K562 (cell line): ENCODE results near the gene MAP3K20. TPM values are rescaled to one million over a fixed set of nuclear protein-coding genes. Genes with fewer than 3 reads are reported as not detected.

ENCODE experiments used
- ATAC-seq: fragments of 200-7000 bp; cut with Tn5 transposase; 3 replicates; pipeline ENCODE4 v1.9.1; 2020; ENCODE audit warnings: moderate library complexity
- BruUV-seq: library from RNA; stranded (reverse); fragments of 400-500 nt; replicated peaks from 2 replicates; lab custom pipeline; 2021; lab: Mats Ljungman, UMichigan
- CTCF ChIA-PET: fragments of 300-600 bp; formaldehyde crosslinking; extraction: SDS; loops from one replicate; lab custom pipeline; 2021; ENCODE audit warnings: low intra/inter-chr PET ratio; lab: Yijun Ruan, JAX
- POLR2A ChIA-PET: fragments of 300-600, 350-650 bp; sonication (Branson Sonifier 250); formaldehyde crosslinking; extraction: SDS; loops from one replicate; lab custom pipeline; 2021; ENCODE audit warnings: antibody characterized with exemption, inconsistent platforms; lab: Yijun Ruan, JAX
- DNase-seq, 4 experiments: peaks; one replicate each; pipeline versions ENCODE4 v3.0.0 to v3.0.0-alpha.2; 2011 to 2018; ENCODE audit warnings: low spot score in 3 of 4, mixed read lengths in 3 of 4; ENCODE audit errors: extremely low read depth in 1 of 4
- FAIRE-seq: peaks from 2 replicates; lab custom pipeline; 2011; peaks lifted over from hg19 to GRCh38; lab: Jason Lieb, UNC
- H2AFZ ChIP-seq: 2 replicates; pipeline ENCODE4 v1.6.0; 2011; ENCODE audit warnings: low read depth, low read length, control low read depth, inconsistent platforms
- H3K27ac ChIP-seq: fragments of 200-600 bp; 3 replicates; pipeline ENCODE4 v1.8.0; 2011; ENCODE audit warnings: low read depth, mild to moderate bottlenecking, control low read depth, inconsistent platforms, low read length, moderate library complexity, mixed read lengths; ENCODE audit errors: extremely low read depth
- H3K27me3 ChIP-seq, 2 experiments: fragments of 300-600 bp in 1 of 2; 2 replicates in 1 of 2; 3 replicates in 1 of 2; pipeline versions ENCODE4 v1.6.0 to v1.8.0; 2011; ENCODE audit warnings: inconsistent platforms in 2 of 2, low read length in 2 of 2, mild to moderate bottlenecking in 1 of 2, mixed read lengths in 1 of 2, moderate library complexity in 1 of 2; ENCODE audit not compliant: control insufficient read depth in 2 of 2, insufficient read depth in 2 of 2
- H3K36me3 ChIP-seq: fragments of 300-600 bp; 3 replicates; pipeline ENCODE4 v1.8.0; 2011; ENCODE audit warnings: mild to moderate bottlenecking, low read length, inconsistent platforms; ENCODE audit not compliant: control insufficient read depth, insufficient read depth
- H3K4me1 ChIP-seq, 2 experiments: fragments of 200-600 bp in 1 of 2; replicated peaks in 1 of 2; 2 replicates in 1 of 2; 3 replicates in 1 of 2; pipeline versions ENCODE4 v1.5.1 to v1.8.0; 2011; ENCODE audit warnings: inconsistent platforms in 2 of 2, low read length in 2 of 2, mild to moderate bottlenecking in 1 of 2, mixed read lengths in 1 of 2, moderate library complexity in 1 of 2; ENCODE audit not compliant: control insufficient read depth in 2 of 2, insufficient read depth in 2 of 2
- H3K4me2 ChIP-seq: 2 replicates; pipeline ENCODE4 v1.6.1; 2011; ENCODE audit warnings: low read length, control low read depth, inconsistent platforms, mixed read lengths; ENCODE audit not compliant: insufficient read depth
- H3K4me3 ChIP-seq: fragments of 200-600 bp; sonication (generic), shearing (Covaris generic); 2 replicates; pipeline ENCODE4 v1.5.1; 2016; ENCODE audit warnings: control low read depth, inconsistent platforms
- H3K79me2 ChIP-seq: fragments of 200-600 bp; 3 replicates; pipeline ENCODE4 v1.8.0; 2011; ENCODE audit warnings: low read length, inconsistent platforms; ENCODE audit not compliant: control insufficient read depth, insufficient read depth
- H3K9ac ChIP-seq, 2 experiments: 2 replicates each; pipeline versions ENCODE4 v1.6.0 to v1.6.1; 2011; ENCODE audit warnings: low read depth in 2 of 2, low read length in 2 of 2, control low read depth in 1 of 2, inconsistent platforms in 1 of 2, mild to moderate bottlenecking in 1 of 2, mixed read lengths in 1 of 2; ENCODE audit not compliant: insufficient read depth in 1 of 2
- H3K9me1 ChIP-seq: one replicate; pipeline ENCODE4 v1.6.0; 2011; ENCODE audit warnings: inconsistent platforms, mild to moderate bottlenecking, low read length, moderate library complexity; ENCODE audit not compliant: control insufficient read depth, insufficient read depth
- H3K9me3 ChIP-seq: replicated peaks from 2 replicates; pipeline ENCODE4 v1.5.1; 2011; ENCODE audit warnings: low read depth, low read length, inconsistent platforms; ENCODE audit not compliant: control insufficient read depth, insufficient read depth
- H4K20me1 ChIP-seq: replicated peaks from 2 replicates; pipeline ENCODE4 v1.6.1; 2011; ENCODE audit warnings: low read length, inconsistent platforms, mixed read lengths; ENCODE audit not compliant: control insufficient read depth, insufficient read depth
- C11orf30 ChIP-seq: fragments of 450-650 bp; IDR thresholded peaks from 2 replicates; pipeline ENCODE4 v1.6.1; 2016; ENCODE audit warnings: low read depth, mild to moderate bottlenecking
- KDM1A ChIP-seq, 2 experiments: fragments of 450-650 bp; IDR thresholded peaks; 2 replicates each; pipeline ENCODE4 v1.6.1; 2016; ENCODE audit warnings: mild to moderate bottlenecking in 2 of 2
- MTA3 ChIP-seq: fragments of 450-650 bp; formaldehyde crosslinking; IDR thresholded peaks from 2 replicates; pipeline ENCODE4 v1.6.1; 2017; ENCODE audit warnings: mild to moderate bottlenecking, borderline replicate concordance
- SMAD1 ChIP-seq: fragments of 150-350 bp; IDR thresholded peaks from 2 replicates; pipeline ENCODE4 v1.6.1; 2014; ENCODE audit warnings: low read length, low read depth; ENCODE audit not compliant: partially characterized antibody
- ZNF232 ChIP-seq: sonication (generic); formaldehyde crosslinking; IDR thresholded peaks from 2 replicates; pipeline ENCODE4 v1.8.0; 2022; ENCODE audit warnings: mild to moderate bottlenecking, missing genetic modification reagents
- ZNF445 ChIP-seq: fragments of 250-450 bp; sonication (Bioruptor Pico); IDR thresholded peaks from 2 replicates; pipeline ENCODE4 v1.4.0; 2020; ENCODE audit warnings: low read depth, mild to moderate bottlenecking, moderate library complexity
- ZNF785 ChIP-seq: fragments of 250-450 bp; sonication (Bioruptor Pico); IDR thresholded peaks from 2 replicates; pipeline ENCODE4 v1.4.0; 2020; ENCODE audit warnings: mild to moderate bottlenecking
- whole genome bisulfite sequencing: fragments of 100-300 bp; shearing (Covaris generic); methylation state at CpG from one replicate; pipeline ENCODE4 v1.1.6; 2016; ENCODE audit warnings: low coverage, mixed read lengths; ENCODE audit not compliant: insufficient coverage; ENCODE audit errors: missing lambda C conversion rate; 5-methylcytosine and 5-hydroxymethylcytosine counted together
- in situ Hi-C: fragments of 300-500 bp; cut with MboI; formaldehyde crosslinking; loops from 4 replicates; pipeline ENCODE4 v1.15.0; 2018; ENCODE audit warnings: inconsistent platforms, mixed read lengths
- intact Hi-C: fragments of 100-400 bp; cut with micrococcal nuclease; formaldehyde crosslinking; loops from 2 replicates; pipeline ENCODE4 v1.14.2; 2022
- polyA plus RNA-seq, 8 experiments: library from polyadenylated mRNA; depleted of rRNA in 4 of 8; stranded (reverse) in 5 of 8; unstranded in 3 of 8; fragments of >200 nt; fragmentation: Nextera tagmentation in 2 of 8; fragmentation: Illumina TruSeq in 1 of 8; extraction: Ambion mirVana in 2 of 8; extraction: Trizol in 1 of 8; gene quantifications; 2 replicates each; pipeline versions ENCODE4 v1.2.1 to v1.2.3, GENCODE V29; 2011 to 2014; ENCODE audit warnings: inconsistent platforms in 1 of 8, missing spikeins in 1 of 8
- total RNA-seq, 7 experiments: library from RNA; depleted of rRNA in 6 of 7; stranded (reverse); fragments of >200 nt in 6 of 7; fragmentation: Illumina TruSeq in 2 of 7; extraction: Trizol in 2 of 7; gene quantifications; 2 replicates each; pipeline versions ENCODE4 v1.2.1 to v1.2.3, GENCODE V29; 2011 to 2021; ENCODE audit warnings: low replicate concordance in 1 of 7
- TF ChIP-seq, protein P1 (sequence below), 2 experiments: fragments of 150-350 bp in 1 of 2; IDR thresholded peaks; 2 replicates each; pipeline ENCODE4 v1.6.1; 2012 to 2016; ENCODE audit warnings: low read depth in 2 of 2, low read length in 2 of 2, mild to moderate bottlenecking in 1 of 2, moderate library complexity in 1 of 2
- TF ChIP-seq, protein P2 (sequence below): fragments of 450-650 bp; formaldehyde crosslinking; IDR thresholded peaks from 2 replicates; pipeline ENCODE4 v1.4.0; 2022; ENCODE audit warnings: mild to moderate bottlenecking, moderate library complexity

Gene MAP3K20
- total and polyA plus RNA-seq, 9 of the 15 experiments (the other 6 are each of a cell fraction or from before 2014, with no cell fraction given): 9.8 to 34.2 (median 27.3) TPM

GRCh38 chr2:173235947-173236803 lies 160.5 kb downstream of the MAP3K20 start:
- Histone ChIP-seq H3K4me1 (no peaks in the 10 kb centered on the region), H3K9me3 (no peaks in the 10 kb centered on the region), H3K27ac (no peak overlapping the region), H3K36me3 (peaks cover 42% of the 10 kb centered on the region), H3K9ac (no peak overlapping the region), H3K27me3 (no peaks in the 10 kb centered on the region), H3K4me3 (no peak overlapping the region), H2AFZ (no peak overlapping the region), H3K9me1 (no peaks in the 10 kb centered on the region), H4K20me1 (0 out of 2 replicates have a peak, but pooled peaks cover 2% of the 10 kb centered on the region), H3K4me2 (no peak overlapping the region), H3K79me2 (no peaks in the 10 kb centered on the region)
- FAIRE-seq: no peak
- DNase-seq: no peak
- in situ Hi-C loops (no loop called here), intact Hi-C loops (no loop called here)
- no peak; the same call in none of the 3 replicates for ATAC-seq
- CTCF ChIA-PET: no interaction called here
- 95% methylated on average over 5 of the region's 5 CpGs for WGBS
- no TSS peak for BruUV-seq
- POLR2A ChIA-PET: interaction anchor here (0.5 to 1.0 kb wide), 3 partner anchors 30 to 532 kb away, joined by 3 to 5 read pairs (median 3); no protein-coding TSS in a partner anchor
- TF ChIP-seq, protein P1, sequence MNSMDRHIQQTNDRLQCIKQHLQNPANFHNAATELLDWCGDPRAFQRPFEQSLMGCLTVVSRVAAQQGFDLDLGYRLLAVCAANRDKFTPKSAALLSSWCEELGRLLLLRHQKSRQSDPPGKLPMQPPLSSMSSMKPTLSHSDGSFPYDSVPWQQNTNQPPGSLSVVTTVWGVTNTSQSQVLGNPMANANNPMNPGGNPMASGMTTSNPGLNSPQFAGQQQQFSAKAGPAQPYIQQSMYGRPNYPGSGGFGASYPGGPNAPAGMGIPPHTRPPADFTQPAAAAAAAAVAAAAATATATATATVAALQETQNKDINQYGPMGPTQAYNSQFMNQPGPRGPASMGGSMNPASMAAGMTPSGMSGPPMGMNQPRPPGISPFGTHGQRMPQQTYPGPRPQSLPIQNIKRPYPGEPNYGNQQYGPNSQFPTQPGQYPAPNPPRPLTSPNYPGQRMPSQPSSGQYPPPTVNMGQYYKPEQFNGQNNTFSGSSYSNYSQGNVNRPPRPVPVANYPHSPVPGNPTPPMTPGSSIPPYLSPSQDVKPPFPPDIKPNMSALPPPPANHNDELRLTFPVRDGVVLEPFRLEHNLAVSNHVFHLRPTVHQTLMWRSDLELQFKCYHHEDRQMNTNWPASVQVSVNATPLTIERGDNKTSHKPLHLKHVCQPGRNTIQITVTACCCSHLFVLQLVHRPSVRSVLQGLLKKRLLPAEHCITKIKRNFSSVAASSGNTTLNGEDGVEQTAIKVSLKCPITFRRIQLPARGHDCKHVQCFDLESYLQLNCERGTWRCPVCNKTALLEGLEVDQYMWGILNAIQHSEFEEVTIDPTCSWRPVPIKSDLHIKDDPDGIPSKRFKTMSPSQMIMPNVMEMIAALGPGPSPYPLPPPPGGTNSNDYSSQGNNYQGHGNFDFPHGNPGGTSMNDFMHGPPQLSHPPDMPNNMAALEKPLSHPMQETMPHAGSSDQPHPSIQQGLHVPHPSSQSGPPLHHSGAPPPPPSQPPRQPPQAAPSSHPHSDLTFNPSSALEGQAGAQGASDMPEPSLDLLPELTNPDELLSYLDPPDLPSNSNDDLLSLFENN (IDR thresholded peaks at IDR 0.05; ENCODE audit: low read depth in 2 of 2, low read length in 2 of 2): no peak
- TF ChIP-seq KDM1A (IDR thresholded peaks at IDR 0.05) (no peak), ZNF232 (no peak), MTA3 (no peak), C11orf30 (no peak), SMAD1 (no peak), ZNF785 (CRISPR knock-in tag) (no peak), ZNF445 (no peak)
- TF ChIP-seq, protein P2, sequence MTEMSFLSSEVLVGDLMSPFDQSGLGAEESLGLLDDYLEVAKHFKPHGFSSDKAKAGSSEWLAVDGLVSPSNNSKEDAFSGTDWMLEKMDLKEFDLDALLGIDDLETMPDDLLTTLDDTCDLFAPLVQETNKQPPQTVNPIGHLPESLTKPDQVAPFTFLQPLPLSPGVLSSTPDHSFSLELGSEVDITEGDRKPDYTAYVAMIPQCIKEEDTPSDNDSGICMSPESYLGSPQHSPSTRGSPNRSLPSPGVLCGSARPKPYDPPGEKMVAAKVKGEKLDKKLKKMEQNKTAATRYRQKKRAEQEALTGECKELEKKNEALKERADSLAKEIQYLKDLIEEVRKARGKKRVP (CRISPR knock-in tag): no peak
